Measurements from ENCODE around the gene ESPL1. TPM values are rescaled to one million over a fixed set of nuclear protein-coding genes. Genes with fewer than 3 reads are reported as not detected.

ESPL1 gene
- total and polyA plus RNA-seq, 2 of the 8 experiments (the other 6 are each of a cell fraction or from before 2014, with no cell fraction given), result 31.8 to 52.7 TPM

GRCh38 chr12:53295070-53295890, 27.2 kb downstream of the ESPL1 start, which contains the start of gene PFDN5 (continued):
- no peak for TF ChIP-seq CTCF (IDR thresholded peaks at IDR 0.05; ENCODE audit: control extremely low read depth in 1 of 3, insufficient read depth in 1 of 3, low read depth in 1 of 3, low read length in 3 of 3)
- TF ChIP-seq USF2 (IDR thresholded peaks at IDR 0.05; ENCODE audit: low read length), result no peak
- TF ChIP-seq ATF3 (IDR thresholded peaks at IDR 0.05; ENCODE audit: insufficient read depth, low read depth, low read length), result no peak
- no peak for TF ChIP-seq SP4 (IDR thresholded peaks at IDR 0.05; ENCODE audit: low read length)
- TF ChIP-seq KDM4A (IDR thresholded peaks at IDR 0.05; ENCODE audit: low read depth, low read length, severe bottlenecking), result peak; percentile 68
- TF ChIP-seq SIRT6 (IDR thresholded peaks at IDR 0.05; ENCODE audit: low read length), result no peak
- no peak for TF ChIP-seq RXRA (IDR thresholded peaks at IDR 0.05; ENCODE audit: insufficient read depth, low read depth, low read length)
- no peak for TF ChIP-seq SP1 (IDR thresholded peaks at IDR 0.05; ENCODE audit: low read depth, low read length)
- TF ChIP-seq JUND (IDR thresholded peaks at IDR 0.05; ENCODE audit: low read length), result no peak
- peak; percentile 80 for TF ChIP-seq CREB1 (IDR thresholded peaks at IDR 0.05)
- no peak for TF ChIP-seq ATF2 (IDR thresholded peaks at IDR 0.05; ENCODE audit: low read length)
- TF ChIP-seq TCF12 (IDR thresholded peaks at IDR 0.05; ENCODE audit: low read depth, low read length), result no peak
- peak; percentile 93 for TF ChIP-seq YY1 (IDR thresholded peaks at IDR 0.05; ENCODE audit: low read depth, low read length)
- TF ChIP-seq JUN (IDR thresholded peaks at IDR 0.05; ENCODE audit: low read depth, low read length), result no peak
- TF ChIP-seq POLR2A (IDR thresholded peaks at IDR 0.05; ENCODE audit: control extremely low read depth in 1 of 2, low read depth in 2 of 2, low read length in 2 of 2), result peak; percentile 34 to 87
- no peak for TF ChIP-seq NANOG (IDR thresholded peaks at IDR 0.05; ENCODE audit: insufficient read depth, low read depth, low read length, poor library complexity, severe bottlenecking)
- TF ChIP-seq ASH2L (IDR thresholded peaks at IDR 0.05; ENCODE audit: low read length), result peak; percentile 54
- no peak for TF ChIP-seq BCL11A (IDR thresholded peaks at IDR 0.05; ENCODE audit: low read depth in 2 of 2, low read length in 2 of 2)
- peak; percentile 78 for TF ChIP-seq KDM5A (IDR thresholded peaks at IDR 0.05; ENCODE audit: low read length)
- no peak for TF ChIP-seq SRF (IDR thresholded peaks at IDR 0.05; ENCODE audit: low read depth, low read length)
